Activated T-helper 17 cell treated with anti-CD3 and anti-CD28 coated beads, Interleukin-2, amount 50 U/mL, for 72 hours (primary cell): ENCODE data around the gene UCMA. TPM values are rescaled to one million over a fixed set of nuclear protein-coding genes. Genes with fewer than 3 reads are reported as not detected.

Experiments
- ATAC-seq: fragments of 150-1000 bp; cut with Tn5 transposase; replicated peaks from 2 replicates; pipeline ENCODE4 v1.10.0; 2021; ENCODE audit warnings: mild to moderate bottlenecking, moderate library complexity
- H3K27ac Mint-ChIP-seq: one replicate; pipeline ENCODE4 v1.8.0; 2022; ENCODE audit warnings: mixed read lengths
- H3K27me3 Mint-ChIP-seq: one replicate; pipeline ENCODE4 v1.8.0; 2022; ENCODE audit warnings: mixed read lengths
- H3K36me3 Mint-ChIP-seq: one replicate; pipeline ENCODE4 v1.8.0; 2022; ENCODE audit warnings: low read depth, mild to moderate bottlenecking, mixed read lengths
- H3K4me1 Mint-ChIP-seq: one replicate; pipeline ENCODE4 v1.8.0; 2022; ENCODE audit warnings: mixed read lengths
- H3K4me3 Mint-ChIP-seq: one replicate; pipeline ENCODE4 v1.8.0; 2022; ENCODE audit warnings: mild to moderate bottlenecking, mixed read lengths
- H3K9me3 Mint-ChIP-seq: one replicate; pipeline ENCODE4 v1.8.0; 2022; ENCODE audit warnings: mixed read lengths
- total RNA-seq, 2 donors: library from RNA; stranded (reverse); gene quantifications; one replicate each; pipeline ENCODE4 v1.2.3, GENCODE V29; 2022

Gene UCMA
- total RNA-seq, 2 donors from 2014 or later = not detected

- ATAC-seq = no peak
- Mint-ChIP-seq H3K27ac (no peak overlapping the region), H3K9me3 (no peaks in the 10 kb centered on the region), H3K4me1 (no peaks in the 10 kb centered on the region), H3K27me3 (no peaks in the 10 kb centered on the region), H3K4me3 (no peak overlapping the region), H3K36me3 (peaks cover 95% of the 10 kb centered on the region)
These were observed 49.3 kb downstream of the UCMA start for GRCh38 chr10:13184730-13185514.

- no peaks in the 10 kb centered on the region for H3K9me3 Mint-ChIP-seq
- no peak overlapping the region for H3K27ac Mint-ChIP-seq
- H3K4me1 Mint-ChIP-seq = no peaks in the 10 kb centered on the region
- no peak for ATAC-seq
- no peak overlapping the region for H3K4me3 Mint-ChIP-seq
- H3K27me3 Mint-ChIP-seq = no peaks in the 10 kb centered on the region
- peaks cover 95% of the 10 kb centered on the region for H3K36me3 Mint-ChIP-seq
These were observed 49.9 kb downstream of the UCMA start for GRCh38 chr10:13184276-13184675.

GRCh38 chr10:13183625-13184024, 50.5 kb downstream of the UCMA start:
- no peak for ATAC-seq
- H3K4me1 Mint-ChIP-seq = no peaks in the 10 kb centered on the region
- no peak overlapping the region for H3K27ac Mint-ChIP-seq
- H3K27me3 Mint-ChIP-seq = no peaks in the 10 kb centered on the region
- peaks cover 95% of the 10 kb centered on the region for H3K36me3 Mint-ChIP-seq
- no peaks in the 10 kb centered on the region for H3K9me3 Mint-ChIP-seq
- no peak overlapping the region for H3K4me3 Mint-ChIP-seq

GRCh38 chr10:13182424-13182823, 51.8 kb downstream of the UCMA start:
- Mint-ChIP-seq H3K9me3 (no peaks in the 10 kb centered on the region), H3K27me3 (no peaks in the 10 kb centered on the region), H3K36me3 (peaks cover 100% of the 10 kb centered on the region), H3K4me3 (no peak overlapping the region), H3K4me1 (no peaks in the 10 kb centered on the region), H3K27ac (no peak overlapping the region)
- ATAC-seq = no peak

DNA sequence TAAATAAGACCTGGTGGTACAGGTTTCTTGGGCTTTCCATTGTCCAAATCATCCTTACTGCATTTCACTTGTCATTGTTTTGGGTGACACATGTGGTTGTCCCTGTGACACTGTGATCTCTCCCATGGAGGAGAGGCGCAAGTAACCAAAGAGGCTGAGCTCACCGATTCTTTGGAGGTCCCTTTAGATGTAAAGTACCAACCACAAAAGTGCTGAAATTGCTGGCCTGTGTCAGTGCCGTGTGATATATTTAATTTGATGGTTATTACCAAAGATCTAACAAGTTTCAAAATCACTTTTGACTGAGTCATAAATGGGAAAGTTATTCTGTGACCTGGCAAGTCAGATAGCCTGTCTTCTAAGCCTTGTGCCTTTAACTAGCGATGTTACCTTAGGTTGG, 53.4 kb downstream of the UCMA start:
- Mint-ChIP-seq H3K36me3 (peaks cover 100% of the 10 kb centered on the region), H3K27ac (no peak overlapping the region), H3K27me3 (no peaks in the 10 kb centered on the region), H3K4me1 (no peaks in the 10 kb centered on the region), H3K4me3 (no peak overlapping the region), H3K9me3 (no peaks in the 10 kb centered on the region)
- ATAC-seq = peak; percentile 98

- Mint-ChIP-seq H3K4me3 (no peak overlapping the region), H3K27ac (no peak overlapping the region), H3K4me1 (no peaks in the 10 kb centered on the region), H3K9me3 (no peaks in the 10 kb centered on the region), H3K27me3 (no peaks in the 10 kb centered on the region), H3K36me3 (peaks cover 89% of the 10 kb centered on the region)
- ATAC-seq = no peak
These were observed 60.6 kb downstream of the UCMA start for GRCh38 chr10:13173616-13174015.

Other genes with a start within 250 kb of the UCMA start
- gene CCDC3, start 232.7 kb downstream of the UCMA start, total RNA-seq = 1 to 10 TPM in 1 of 2 donors, under 1 TPM in 1; 0.26 to 2.5 TPM
- 100 to 1,000 TPM in 1 of 2 donors, 10 to 100 TPM in 1; 90.5 to 119 TPM for gene OPTN, start 134.2 kb downstream of the UCMA start, total RNA-seq
- gene MCM10, start 72.8 kb downstream of the UCMA start, total RNA-seq = 10 to 100 TPM; 36.4 to 71.0 TPM
- gene PHYH, start 65.7 kb upstream of the UCMA start, total RNA-seq = 1 to 10 TPM; 8.2 to 9.2 TPM
- gene SEPHS1, start 113.9 kb upstream of the UCMA start, total RNA-seq = 10 to 100 TPM; 40.4 to 73.7 TPM